Astrocyte (in vitro differentiated cells and primary cell): ENCODE data around the gene RAVER1.

Experiments used
- EZH2 ChIP-seq: IDR thresholded peaks from 2 replicates; pipeline ENCODE4 v1.6.1; 2012; ENCODE audit warnings: mild to moderate bottlenecking, low read length, inconsistent platforms; ENCODE audit not compliant: insufficient read depth
- TF ChIP-seq, protein P1 (sequence below): IDR thresholded peaks from 2 replicates; pipeline ENCODE4 v1.5.1; 2011; ENCODE audit warnings: low read depth, mild to moderate bottlenecking, inconsistent platforms, low read length, moderate library complexity; ENCODE audit not compliant: insufficient read depth

DNA sequence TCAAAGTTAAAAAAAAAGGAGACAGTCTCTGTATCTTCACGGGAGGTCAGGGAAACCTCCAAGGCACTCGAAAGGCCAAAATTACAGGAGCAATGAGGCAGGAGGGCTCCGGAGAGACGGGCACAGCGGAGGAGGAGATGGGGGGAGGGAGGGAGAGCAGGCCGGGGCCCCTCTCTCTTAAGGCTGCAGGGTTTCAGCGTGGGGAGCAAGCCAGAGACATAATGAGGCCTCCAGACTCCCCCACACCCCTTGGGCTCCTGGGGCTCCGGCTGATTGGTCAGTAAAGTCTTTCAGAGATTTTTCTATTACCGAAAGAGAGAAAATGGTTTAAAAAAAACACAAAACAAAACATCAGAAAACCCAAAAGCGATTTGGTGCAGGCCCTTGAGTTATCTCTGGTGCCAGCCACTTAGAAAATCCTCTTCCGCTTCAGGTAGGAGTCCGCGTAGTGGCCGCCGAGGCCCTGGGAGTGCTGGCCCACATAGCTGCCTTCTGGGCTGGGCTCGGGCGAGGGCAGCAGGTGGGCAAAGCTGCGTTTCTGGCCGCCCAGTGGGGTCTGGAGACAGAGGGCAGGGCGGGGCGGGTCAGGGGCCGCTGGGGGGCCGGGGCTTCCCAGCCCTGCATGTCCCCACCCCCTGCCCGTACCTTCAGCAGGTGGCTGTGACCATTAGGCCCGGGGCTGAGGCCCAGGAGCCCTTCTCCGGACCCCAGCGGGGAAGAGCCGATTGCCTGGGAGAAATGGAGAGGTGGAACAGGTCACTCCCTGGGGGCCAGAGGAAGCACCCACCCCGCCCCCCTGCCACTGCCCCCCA is 16.1 kb downstream of the RAVER1 start:
- TF ChIP-seq, protein P1, sequence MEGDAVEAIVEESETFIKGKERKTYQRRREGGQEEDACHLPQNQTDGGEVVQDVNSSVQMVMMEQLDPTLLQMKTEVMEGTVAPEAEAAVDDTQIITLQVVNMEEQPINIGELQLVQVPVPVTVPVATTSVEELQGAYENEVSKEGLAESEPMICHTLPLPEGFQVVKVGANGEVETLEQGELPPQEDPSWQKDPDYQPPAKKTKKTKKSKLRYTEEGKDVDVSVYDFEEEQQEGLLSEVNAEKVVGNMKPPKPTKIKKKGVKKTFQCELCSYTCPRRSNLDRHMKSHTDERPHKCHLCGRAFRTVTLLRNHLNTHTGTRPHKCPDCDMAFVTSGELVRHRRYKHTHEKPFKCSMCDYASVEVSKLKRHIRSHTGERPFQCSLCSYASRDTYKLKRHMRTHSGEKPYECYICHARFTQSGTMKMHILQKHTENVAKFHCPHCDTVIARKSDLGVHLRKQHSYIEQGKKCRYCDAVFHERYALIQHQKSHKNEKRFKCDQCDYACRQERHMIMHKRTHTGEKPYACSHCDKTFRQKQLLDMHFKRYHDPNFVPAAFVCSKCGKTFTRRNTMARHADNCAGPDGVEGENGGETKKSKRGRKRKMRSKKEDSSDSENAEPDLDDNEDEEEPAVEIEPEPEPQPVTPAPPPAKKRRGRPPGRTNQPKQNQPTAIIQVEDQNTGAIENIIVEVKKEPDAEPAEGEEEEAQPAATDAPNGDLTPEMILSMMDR, result no peak
- TF ChIP-seq EZH2, result no peak
